H9 (cell line): ENCODE data around the gene PTPN12. TPM values are rescaled to one million over a fixed set of nuclear protein-coding genes. Genes with fewer than 3 reads are reported as not detected.

ENCODE experiments used
- DNase-seq: peaks from one replicate; pipeline ENCODE4 v3.0.0-alpha.2; 2017
- H2AFZ ChIP-seq: one replicate; pipeline ENCODE4 v1.6.1; 2013; ENCODE audit warnings: mild to moderate bottlenecking, low read length, control low read depth, moderate library complexity
- H2AK5ac ChIP-seq: 2 replicates; pipeline ENCODE4 v1.6.1; 2013; ENCODE audit warnings: low read length, control low read depth, mixed read lengths; ENCODE audit not compliant: insufficient read length
- H2BK120ac ChIP-seq: one replicate; pipeline ENCODE4 v1.6.1; 2013; ENCODE audit warnings: low read depth, mild to moderate bottlenecking, low read length, control low read depth, inconsistent platforms; ENCODE audit not compliant: poor library complexity, severe bottlenecking
- H2BK12ac ChIP-seq: 2 replicates; pipeline ENCODE4 v1.6.1; 2013; ENCODE audit warnings: low read length, control low read depth, mixed read lengths, low read depth; ENCODE audit not compliant: insufficient read length
- H2BK15ac ChIP-seq: 2 replicates; pipeline ENCODE4 v1.6.1; 2013; ENCODE audit warnings: low read depth, low read length, control low read depth
- H2BK20ac ChIP-seq: one replicate; pipeline ENCODE4 v1.6.1; 2013; ENCODE audit warnings: low read depth, mild to moderate bottlenecking, low read length, control low read depth, inconsistent platforms; ENCODE audit not compliant: poor library complexity, severe bottlenecking
- H2BK5ac ChIP-seq: 2 replicates; pipeline ENCODE4 v1.6.1; 2013; ENCODE audit warnings: low read length, control low read depth, mixed read lengths; ENCODE audit not compliant: insufficient read length
- H3K14ac ChIP-seq: 2 replicates; pipeline ENCODE4 v1.6.1; 2013; ENCODE audit warnings: low read length, control low read depth; ENCODE audit not compliant: insufficient read depth
- H3K18ac ChIP-seq: 2 replicates; pipeline ENCODE4 v1.6.1; 2013; ENCODE audit warnings: low read depth, mild to moderate bottlenecking, mixed read lengths, low read length, control low read depth; ENCODE audit not compliant: insufficient read length
- H3K23ac ChIP-seq: 2 replicates; pipeline ENCODE4 v1.6.1; 2013; ENCODE audit warnings: low read length, control low read depth, mixed read lengths, low read depth; ENCODE audit not compliant: insufficient read length
- H3K23me2 ChIP-seq: 2 replicates; pipeline ENCODE4 v1.6.1; 2013; ENCODE audit warnings: low read depth, mild to moderate bottlenecking, mixed read lengths, low read length, control low read depth; ENCODE audit not compliant: insufficient read length, poor library complexity, severe bottlenecking
- H3K27ac ChIP-seq: 2 replicates; pipeline ENCODE4 v1.5.1; 2013; ENCODE audit warnings: low read length, control low read depth, mixed read lengths, low read depth; ENCODE audit not compliant: insufficient read length
- H3K27me3 ChIP-seq: 2 replicates; pipeline ENCODE4 v1.6.1; 2013; ENCODE audit warnings: low read length, control low read depth, inconsistent platforms; ENCODE audit not compliant: insufficient read depth
- H3K4ac ChIP-seq: 2 replicates; pipeline ENCODE4 v1.6.1; 2013; ENCODE audit warnings: low read depth, mild to moderate bottlenecking, control low read depth, inconsistent platforms, low read length, moderate library complexity
- H3K4me1 ChIP-seq: 2 replicates; pipeline ENCODE4 v1.6.1; 2013; ENCODE audit warnings: low read length, control low read depth, inconsistent platforms; ENCODE audit not compliant: insufficient read depth
- H3K4me2 ChIP-seq: 2 replicates; pipeline ENCODE4 v1.6.1; 2013; ENCODE audit warnings: low read length, control low read depth, mixed read lengths; ENCODE audit not compliant: insufficient read length, insufficient read depth
- H3K56ac ChIP-seq: 2 replicates; pipeline ENCODE4 v1.6.1; 2013; ENCODE audit warnings: low read depth, mild to moderate bottlenecking, mixed read lengths, low read length, control low read depth; ENCODE audit not compliant: insufficient read length
- H3K79me1 ChIP-seq: 2 replicates; pipeline ENCODE4 v1.6.1; 2013; ENCODE audit warnings: low read depth, mild to moderate bottlenecking, moderate library complexity, low read length, control low read depth, inconsistent platforms; ENCODE audit not compliant: insufficient read depth, poor library complexity, severe bottlenecking
- H3K79me2 ChIP-seq: 2 replicates; pipeline ENCODE4 v1.6.1; 2013; ENCODE audit warnings: low read length, control low read depth, inconsistent platforms; ENCODE audit not compliant: insufficient read depth
- H3K9ac ChIP-seq: 2 replicates; pipeline ENCODE4 v1.6.1; 2013; ENCODE audit warnings: low read length, control low read depth, mixed read lengths; ENCODE audit not compliant: insufficient read length; ENCODE audit errors: extremely low read depth
- H3K9me3 ChIP-seq: one replicate; pipeline ENCODE4 v1.6.1; 2013; ENCODE audit warnings: low read depth, low read length, inconsistent platforms; ENCODE audit not compliant: control insufficient read depth
- H3T11ph ChIP-seq: one replicate; pipeline ENCODE4 v1.6.1; 2013; ENCODE audit warnings: mild to moderate bottlenecking, low read length, control low read depth, inconsistent platforms
- H4K20me1 ChIP-seq: one replicate; pipeline ENCODE4 v1.6.1; 2013; ENCODE audit not compliant: control insufficient read depth, insufficient read length, insufficient read depth
- H4K5ac ChIP-seq: 2 replicates; pipeline ENCODE4 v1.6.1; 2013; ENCODE audit warnings: low read depth, mild to moderate bottlenecking, mixed read lengths, low read length, control low read depth; ENCODE audit not compliant: insufficient read length
- H4K8ac ChIP-seq: replicated peaks from 2 replicates; pipeline ENCODE4 v1.6.1; 2013; ENCODE audit warnings: low read length, control low read depth, mixed read lengths, low read depth; ENCODE audit not compliant: insufficient read length
- H4K91ac ChIP-seq: 2 replicates; pipeline ENCODE4 v1.6.1; 2013; ENCODE audit warnings: low read depth, mild to moderate bottlenecking, moderate library complexity, mixed read lengths, low read length, control low read depth; ENCODE audit not compliant: insufficient read length
- H3K27ac Mint-ChIP-seq, 3 experiments: 2 replicates in 2 of 3; 3 replicates in 1 of 3; pipeline ENCODE4 v1.8.0; 2020 to 2021; ENCODE audit warnings: mixed read lengths in 3 of 3, mild to moderate bottlenecking in 1 of 3, moderate library complexity in 1 of 3
- H3K27me3 Mint-ChIP-seq: 2 replicates; pipeline ENCODE4 v1.8.0; 2021; ENCODE audit warnings: low read depth, mild to moderate bottlenecking, moderate library complexity, mixed read lengths
- H3K36me3 Mint-ChIP-seq, 3 experiments: 2 replicates in 2 of 3; 3 replicates in 1 of 3; pipeline ENCODE4 v1.8.0; 2020 to 2021; ENCODE audit warnings: low read depth in 3 of 3, mixed read lengths in 3 of 3; ENCODE audit not compliant: insufficient read depth in 1 of 3
- H3K4me1 Mint-ChIP-seq, 2 experiments: 2 replicates each; pipeline ENCODE4 v1.8.0; 2020; ENCODE audit warnings: mixed read lengths in 2 of 2
- H3K4me3 Mint-ChIP-seq, 2 experiments: 2 replicates in 1 of 2; 3 replicates in 1 of 2; pipeline ENCODE4 v1.8.0; 2020 to 2021; ENCODE audit warnings: mild to moderate bottlenecking in 2 of 2, mixed read lengths in 2 of 2, moderate library complexity in 1 of 2
- H3K9me3 Mint-ChIP-seq, 2 experiments: 2 replicates in 1 of 2; 3 replicates in 1 of 2; pipeline ENCODE4 v1.8.0; 2020; ENCODE audit warnings: mild to moderate bottlenecking in 2 of 2, mixed read lengths in 2 of 2, moderate library complexity in 1 of 2
- WGBS: extraction: QIAGEN DNeasy Blood & Tissue Kit; methylation state at CpG from one replicate; pipeline ENCODE4 v1.1.7; 2013; ENCODE audit warnings: missing lambda C conversion rate, low lambda C conversion rate, mixed read lengths; ENCODE audit not compliant: insufficient read length; ENCODE audit errors: extremely low coverage; 5-methylcytosine and 5-hydroxymethylcytosine counted together
- total RNA-seq: library from RNA; stranded (reverse); gene quantifications from 2 replicates; pipeline ENCODE4 v1.2.1, GENCODE V29; 2021
- TF ChIP-seq, protein P1 (sequence below): fragments of 200-600 bp; sonication (generic); conservative IDR thresholded peaks from 3 replicates; pipeline ENCODE4 v1.8.0; 2021; ENCODE audit warnings: antibody characterized with exemption, mild to moderate bottlenecking

The PTPN12 gene
- total RNA-seq, 1 experiment from 2014 or later = 128 TPM

DNA sequence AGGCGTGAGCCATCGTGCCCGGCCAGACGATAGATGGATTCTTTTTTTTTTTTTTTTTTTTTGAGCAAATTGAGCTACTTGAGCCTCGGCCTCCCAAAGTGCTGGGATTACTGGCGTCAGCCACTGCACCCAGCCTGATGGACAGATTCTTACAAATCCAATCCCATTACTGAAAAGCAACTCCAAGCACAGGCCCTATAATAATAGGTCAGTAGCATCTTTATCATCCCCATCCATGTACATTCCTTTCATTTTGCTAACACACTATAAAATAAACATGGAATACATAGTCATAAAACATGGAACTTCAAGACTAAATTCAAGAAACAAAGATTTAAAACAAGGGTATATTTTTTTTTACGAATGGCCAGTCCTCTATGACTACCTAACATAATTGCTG, 143.2 kb downstream of the PTPN12 start:
- H3K27ac ChIP-seq = no peak overlapping the region
- Mint-ChIP-seq H3K4me3 (no peak overlapping the region), H3K36me3 (peaks cover 10 to 23% (median 19%) of the 10 kb centered on the region in 3 experiments; a peak in 6 of 7 replicates), H3K27me3 (no peaks in the 10 kb centered on the region), H3K4me1 (peaks cover 13 to 17% of the 10 kb centered on the region in 2 experiments), H3K27ac (no peak overlapping the region), H3K9me3 (no peaks in the 10 kb centered on the region)
- H4K91ac ChIP-seq = no peak overlapping the region
- no peak overlapping the region for H3K9ac ChIP-seq
- no peak overlapping the region for H3K4ac ChIP-seq
- no peaks in the 10 kb centered on the region for H3K27me3 ChIP-seq
- no peak overlapping the region for H4K5ac ChIP-seq
- no peaks in the 10 kb centered on the region for H4K20me1 ChIP-seq
- H4K8ac ChIP-seq = no peak overlapping the region
- H2BK120ac ChIP-seq = no peak overlapping the region
- H3K56ac ChIP-seq = no peak overlapping the region
- WGBS = no CpG with 5 or more reads among the region's 7 CpGs
- peaks cover 1% of the 10 kb centered on the region; the same call in 1 of the 2 replicates for H3K4me1 ChIP-seq
- H3K23me2 ChIP-seq = no peaks in the 10 kb centered on the region
- no peaks in the 10 kb centered on the region for H3K9me3 ChIP-seq
- no peak overlapping the region for H3K18ac ChIP-seq
- no peak overlapping the region for H2AK5ac ChIP-seq
- H3K79me2 ChIP-seq = no peaks in the 10 kb centered on the region
- H2BK15ac ChIP-seq = no peak overlapping the region
- H3K4me2 ChIP-seq = no peak overlapping the region
- no peak overlapping the region for H2AFZ ChIP-seq
- no peak overlapping the region for H3K14ac ChIP-seq
- no peak for DNase-seq
- H2BK20ac ChIP-seq = no peak overlapping the region
- H3T11ph ChIP-seq = no peak overlapping the region
- H3K23ac ChIP-seq = no peak overlapping the region
- no peak overlapping the region for H2BK12ac ChIP-seq
- H3K79me1 ChIP-seq = no peaks in the 10 kb centered on the region
- TF ChIP-seq, protein P1, sequence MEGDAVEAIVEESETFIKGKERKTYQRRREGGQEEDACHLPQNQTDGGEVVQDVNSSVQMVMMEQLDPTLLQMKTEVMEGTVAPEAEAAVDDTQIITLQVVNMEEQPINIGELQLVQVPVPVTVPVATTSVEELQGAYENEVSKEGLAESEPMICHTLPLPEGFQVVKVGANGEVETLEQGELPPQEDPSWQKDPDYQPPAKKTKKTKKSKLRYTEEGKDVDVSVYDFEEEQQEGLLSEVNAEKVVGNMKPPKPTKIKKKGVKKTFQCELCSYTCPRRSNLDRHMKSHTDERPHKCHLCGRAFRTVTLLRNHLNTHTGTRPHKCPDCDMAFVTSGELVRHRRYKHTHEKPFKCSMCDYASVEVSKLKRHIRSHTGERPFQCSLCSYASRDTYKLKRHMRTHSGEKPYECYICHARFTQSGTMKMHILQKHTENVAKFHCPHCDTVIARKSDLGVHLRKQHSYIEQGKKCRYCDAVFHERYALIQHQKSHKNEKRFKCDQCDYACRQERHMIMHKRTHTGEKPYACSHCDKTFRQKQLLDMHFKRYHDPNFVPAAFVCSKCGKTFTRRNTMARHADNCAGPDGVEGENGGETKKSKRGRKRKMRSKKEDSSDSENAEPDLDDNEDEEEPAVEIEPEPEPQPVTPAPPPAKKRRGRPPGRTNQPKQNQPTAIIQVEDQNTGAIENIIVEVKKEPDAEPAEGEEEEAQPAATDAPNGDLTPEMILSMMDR = no peak
- H2BK5ac ChIP-seq = no peak overlapping the region
